Activated CD4-positive, alpha-beta memory T cell treated with anti-CD3 and anti-CD28 coated beads for 36 hours (primary cell): Measurements from ENCODE around the gene PPT1. TPM values are rescaled to one million over a fixed set of nuclear protein-coding genes. Genes with fewer than 3 reads are reported as not detected.

ENCODE experiments used
- CTCF ChIA-PET: fragments of 350-600 bp; sonication (Branson Sonifier 250); formaldehyde crosslinking; loops from one replicate; lab custom pipeline; 2021; ENCODE audit warnings: antibody characterized with exemption, inconsistent platforms; lab: Charles Lee
- POLR2A ChIA-PET: fragments of 350-600 bp; sonication (Branson Sonifier 250); formaldehyde crosslinking; loops from one replicate; lab custom pipeline; 2021; ENCODE audit warnings: antibody characterized with exemption; lab: Charles Lee
- DNase-seq: peaks from one replicate; pipeline ENCODE4 v3.0.0-alpha.2; 2020
- H3K27ac Mint-ChIP-seq: one replicate; pipeline ENCODE4 v1.8.0; 2021; ENCODE audit warnings: mixed read lengths
- H3K27me3 Mint-ChIP-seq: one replicate; pipeline ENCODE4 v1.8.0; 2021; ENCODE audit warnings: mixed read lengths
- H3K36me3 Mint-ChIP-seq: one replicate; pipeline ENCODE4 v1.8.0; 2021; ENCODE audit warnings: mixed read lengths
- H3K4me1 Mint-ChIP-seq: one replicate; pipeline ENCODE4 v1.8.0; 2021; ENCODE audit warnings: low read depth, mixed read lengths
- H3K4me3 Mint-ChIP-seq: one replicate; pipeline ENCODE4 v1.8.0; 2021; ENCODE audit warnings: mild to moderate bottlenecking, mixed read lengths
- H3K9me3 Mint-ChIP-seq: one replicate; pipeline ENCODE4 v1.8.0; 2021; ENCODE audit warnings: mixed read lengths
- intact Hi-C: fragments of 100-400 bp; cut with micrococcal nuclease; formaldehyde crosslinking; loops from one replicate; pipeline ENCODE4 v1.15.1; 2023
- total RNA-seq, 2 experiments: library from RNA; stranded (reverse); gene quantifications; one replicate each; pipeline ENCODE4 v1.2.3, GENCODE V29; 2021

PPT1 gene
- total RNA-seq, 2 experiments from 2014 or later: 67.1 to 67.4 TPM

DNA sequence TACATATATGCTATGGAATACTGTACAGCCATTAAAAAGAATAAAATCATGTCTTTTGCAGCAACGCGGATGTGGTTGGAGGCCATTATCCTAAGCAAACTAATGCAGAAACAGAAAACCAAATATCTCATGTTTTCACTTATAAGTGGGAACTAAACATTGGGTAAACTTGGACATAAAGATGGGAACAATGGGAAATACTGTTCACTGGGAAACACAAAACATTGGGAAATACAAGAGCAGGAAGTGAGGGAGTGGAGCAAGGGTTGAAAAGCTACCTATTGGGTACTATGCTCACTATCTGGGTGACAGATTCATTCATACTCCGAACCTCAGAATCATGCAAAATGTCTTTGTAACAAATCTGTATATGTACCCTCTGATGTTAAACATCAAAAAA, 17.3 kb upstream of the PPT1 start:
- ChIA-PET CTCF (no interaction called here), POLR2A (no interaction called here)
- no peak overlapping the region for H3K4me3 Mint-ChIP-seq
- intact Hi-C loops: no loop called here
- H3K9me3 Mint-ChIP-seq: peaks cover 14% of the 10 kb centered on the region
- peaks cover 26% of the 10 kb centered on the region for H3K27me3 Mint-ChIP-seq
- H3K27ac Mint-ChIP-seq: no peak overlapping the region
- peaks cover 14% of the 10 kb centered on the region for H3K36me3 Mint-ChIP-seq
- no peak for DNase-seq
- no peaks in the 10 kb centered on the region for H3K4me1 Mint-ChIP-seq

DNA sequence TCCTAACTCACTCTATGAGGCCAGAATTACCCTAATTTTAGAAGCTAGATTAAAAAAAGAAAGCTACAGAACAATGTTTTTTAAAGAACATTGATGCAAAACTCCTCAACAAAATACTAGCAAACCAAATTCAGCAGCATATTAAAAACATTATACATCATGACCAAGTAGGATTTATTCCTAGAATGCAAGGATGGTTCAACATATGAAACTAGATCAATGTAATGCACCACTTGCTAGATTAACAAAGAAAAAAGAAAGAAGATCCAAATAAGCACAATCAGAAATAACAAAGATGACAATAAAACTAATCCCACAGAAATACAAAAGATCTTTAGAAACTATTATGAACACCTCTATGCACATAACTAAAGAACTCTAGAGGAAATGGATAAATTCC, 13.3 kb upstream of the PPT1 start:
- peaks cover 31% of the 10 kb centered on the region for H3K27me3 Mint-ChIP-seq
- no peak overlapping the region for H3K4me3 Mint-ChIP-seq
- ChIA-PET CTCF (interaction anchor here (2.4 kb wide), 1 partner anchor 34 kb away, joined by 6 read pairs; no protein-coding TSS in a partner anchor), POLR2A (interaction anchor here (0.6 kb wide), 1 partner anchor 110 kb away, joined by 3 read pairs; no protein-coding TSS in a partner anchor)
- H3K27ac Mint-ChIP-seq: no peak overlapping the region
- H3K9me3 Mint-ChIP-seq: peaks cover 23% of the 10 kb centered on the region
- no peak for DNase-seq
- peaks cover 17% of the 10 kb centered on the region for H3K36me3 Mint-ChIP-seq
- intact Hi-C loops: no loop called here
- peaks cover under 1% of the 10 kb centered on the region for H3K4me1 Mint-ChIP-seq

DNA sequence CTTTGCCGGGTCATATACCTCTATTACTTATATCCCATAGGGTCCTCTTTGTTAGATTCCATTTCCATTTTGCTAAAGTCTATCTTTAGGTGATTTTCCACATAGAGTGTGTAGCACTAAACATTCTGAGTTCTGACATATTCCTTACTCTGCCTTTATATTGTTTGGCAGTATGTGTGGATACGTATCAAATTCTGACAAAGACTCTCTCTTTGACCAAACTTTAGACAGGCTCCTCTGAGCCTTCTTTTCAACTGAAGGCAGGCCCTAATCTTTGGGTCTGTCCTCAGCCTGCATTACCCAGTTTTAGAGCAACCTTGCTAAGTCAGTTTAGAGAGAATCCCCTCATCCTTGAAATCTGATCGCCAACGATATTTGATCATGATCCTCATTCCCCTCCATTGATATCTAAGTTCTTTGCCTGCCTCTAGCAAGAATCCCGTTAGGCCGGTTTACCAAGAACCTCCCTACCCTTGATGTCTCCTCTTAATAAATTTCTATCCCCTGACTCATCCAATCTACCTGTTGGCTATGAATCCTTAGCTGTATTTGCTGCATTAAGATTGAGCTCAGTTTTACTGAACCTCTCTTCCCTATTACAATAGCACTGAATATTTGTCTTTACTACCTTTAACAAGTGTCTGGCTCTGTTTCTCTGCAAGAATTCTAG, 10.4 kb upstream of the PPT1 start:
- peaks cover 25% of the 10 kb centered on the region for H3K27me3 Mint-ChIP-seq
- intact Hi-C loops: no loop called here
- no peak for DNase-seq
- POLR2A ChIA-PET: no interaction called here
- CTCF ChIA-PET: interaction anchor here (0.6 to 0.7 kb wide), 3 partner anchors 134 to 317 kb away, joined by 3 to 4 read pairs (median 3); no protein-coding TSS in a partner anchor
- H3K9me3 Mint-ChIP-seq: peaks cover 30% of the 10 kb centered on the region
- H3K36me3 Mint-ChIP-seq: peaks cover 17% of the 10 kb centered on the region
- H3K27ac Mint-ChIP-seq: no peak overlapping the region
- H3K4me1 Mint-ChIP-seq: peaks cover 6% of the 10 kb centered on the region
- H3K4me3 Mint-ChIP-seq: no peak overlapping the region

DNA sequence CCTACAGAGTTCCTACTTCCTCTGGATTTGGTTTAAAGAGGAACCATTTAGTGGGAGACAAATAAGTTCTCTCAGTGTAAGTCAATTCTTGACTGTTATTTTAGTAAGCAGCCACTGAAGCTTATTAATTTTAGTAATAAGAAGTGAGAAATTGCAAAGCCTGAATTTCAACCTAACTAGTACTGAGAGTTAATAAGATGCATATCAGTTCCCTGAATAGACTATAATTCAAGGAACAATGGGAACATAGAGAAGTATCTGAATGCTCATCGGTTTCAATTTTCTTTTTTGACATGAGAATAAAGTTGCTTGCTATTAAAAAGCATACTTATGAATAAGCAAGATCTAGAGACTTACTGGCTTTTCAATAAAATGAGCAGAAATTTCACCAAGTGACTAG, 8.0 kb upstream of the PPT1 start:
- POLR2A ChIA-PET: no interaction called here
- Mint-ChIP-seq H3K9me3 (peaks cover 26% of the 10 kb centered on the region), H3K36me3 (peaks cover 5% of the 10 kb centered on the region), H3K27me3 (peaks cover 17% of the 10 kb centered on the region), H3K4me3 (no peak overlapping the region), H3K27ac (no peak overlapping the region), H3K4me1 (peaks cover 6% of the 10 kb centered on the region)
- CTCF ChIA-PET: interaction anchor here (0.8 kb wide), 1 partner anchor 48 kb away, joined by 4 read pairs; no protein-coding TSS in a partner anchor
- intact Hi-C loops: loop anchor here (2.0 kb wide), 2 partner anchors 46 to 60 kb away; no protein-coding TSS in a partner anchor
- no peak for DNase-seq

DNA sequence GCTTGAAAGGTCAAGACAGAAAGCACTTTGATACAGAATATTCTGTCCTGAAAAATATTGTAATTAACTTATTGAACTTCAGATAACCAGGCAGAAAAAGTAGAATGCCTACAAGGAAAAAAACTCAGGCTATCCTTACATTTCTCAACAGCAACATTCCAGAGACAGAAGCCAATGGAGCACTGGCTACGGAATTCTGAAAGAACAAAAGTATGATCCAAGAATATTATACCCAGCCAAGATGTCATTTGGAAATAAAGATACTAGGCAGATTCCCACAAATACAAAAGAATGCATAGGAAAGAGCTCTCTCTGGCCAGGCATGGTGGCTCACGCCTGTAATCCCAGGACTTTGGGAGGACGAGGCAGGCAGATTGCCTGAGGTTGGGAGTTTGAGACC, 5.8 kb upstream of the PPT1 start:
- Mint-ChIP-seq H3K36me3 (peaks cover 2% of the 10 kb centered on the region), H3K9me3 (peaks cover 12% of the 10 kb centered on the region), H3K4me1 (peaks cover 6% of the 10 kb centered on the region), H3K4me3 (no peak overlapping the region), H3K27me3 (peaks cover 7% of the 10 kb centered on the region), H3K27ac (no peak overlapping the region)
- intact Hi-C loops: no loop called here
- DNase-seq: no peak
- ChIA-PET POLR2A (no interaction called here), CTCF (interaction anchor here (0.9 to 1.4 kb wide), 2 partner anchors 41 to 238 kb away, joined by 3 read pairs; no protein-coding TSS in a partner anchor)

DNA sequence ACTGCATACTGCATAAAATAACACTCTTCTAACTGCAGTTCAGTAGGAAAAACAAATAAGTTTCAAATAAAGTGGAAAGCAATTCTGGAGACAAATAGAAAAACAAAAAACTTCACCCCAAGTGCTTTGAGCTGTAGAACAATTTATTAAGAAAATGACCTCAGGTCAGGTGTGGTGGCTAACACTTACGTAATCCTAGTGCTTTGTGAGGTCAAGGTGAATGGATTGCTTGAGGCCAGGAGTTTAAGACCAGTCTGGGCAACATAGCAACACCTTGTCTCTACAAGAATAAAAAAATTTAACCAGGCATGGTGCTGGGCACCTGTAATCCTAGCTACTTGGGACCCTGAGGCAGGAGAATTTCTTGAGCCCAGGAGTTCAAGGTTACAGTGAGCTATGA, 5.0 kb upstream of the PPT1 start:
- Mint-ChIP-seq H3K27me3 (peaks cover 5% of the 10 kb centered on the region), H3K27ac (no peak overlapping the region), H3K36me3 (peaks cover 2% of the 10 kb centered on the region), H3K4me3 (no peak overlapping the region), H3K4me1 (peaks cover 12% of the 10 kb centered on the region), H3K9me3 (peaks cover 12% of the 10 kb centered on the region)
- ChIA-PET POLR2A (no interaction called here), CTCF (interaction anchor here (0.9 to 1.4 kb wide), 2 partner anchors 42 to 239 kb away, joined by 3 read pairs; no protein-coding TSS in a partner anchor)
- no peak for DNase-seq
- intact Hi-C loops: no loop called here

DNA sequence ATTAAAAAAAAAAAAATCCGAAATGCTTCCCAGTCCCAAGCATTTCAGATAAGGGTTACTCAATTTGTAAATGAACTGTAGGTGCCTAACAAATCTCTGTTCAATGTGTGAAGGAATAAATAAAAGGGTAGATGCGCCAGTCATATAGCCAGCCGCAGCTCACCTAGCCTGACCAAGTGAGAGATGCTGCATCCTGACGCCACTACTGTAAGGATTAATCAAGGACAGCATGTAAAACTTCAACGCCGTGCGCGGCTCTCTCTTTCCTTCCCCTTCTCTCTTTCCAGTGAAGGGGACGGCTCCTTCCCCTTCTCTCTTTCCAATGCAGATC, 441 bp downstream of the PPT1 start:
- Mint-ChIP-seq H3K27ac (peak overlapping the region; percentile 74), H3K9me3 (no peaks in the 10 kb centered on the region), H3K4me1 (peaks cover 34% of the 10 kb centered on the region), H3K27me3 (peaks cover 2% of the 10 kb centered on the region), H3K4me3 (peak overlapping the region; percentile 81), H3K36me3 (peaks cover 10% of the 10 kb centered on the region)
- intact Hi-C loops: no loop called here
- no peak for DNase-seq
- POLR2A ChIA-PET: no interaction called here
- CTCF ChIA-PET: interaction anchor here (0.6 to 1.0 kb wide), 3 partner anchors 11 to 218 kb away, joined by 3 to 4 read pairs (median 3); no protein-coding TSS in a partner anchor

DNA sequence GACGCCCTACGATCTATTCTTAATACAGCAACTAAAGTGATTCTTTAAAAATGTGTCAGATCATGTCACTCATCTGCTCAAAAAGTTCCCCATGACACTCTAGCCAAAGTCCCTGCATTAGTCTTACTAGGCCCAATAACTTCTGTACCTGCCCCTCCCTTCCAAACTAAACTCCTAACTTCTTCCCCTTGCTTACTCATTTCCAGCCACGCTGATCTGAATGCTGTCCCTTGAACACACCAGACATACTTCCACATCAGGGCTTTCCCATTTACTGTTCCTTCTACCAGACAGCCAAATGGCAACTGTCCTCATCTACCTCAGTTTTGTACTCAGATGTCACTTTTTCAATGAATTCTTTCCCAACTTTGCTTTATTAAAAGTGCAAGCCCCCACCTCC, 1.2 kb downstream of the PPT1 start:
- Mint-ChIP-seq H3K4me1 (peaks cover 34% of the 10 kb centered on the region), H3K9me3 (no peaks in the 10 kb centered on the region), H3K36me3 (peaks cover 13% of the 10 kb centered on the region), H3K27ac (no peak overlapping the region), H3K27me3 (no peaks in the 10 kb centered on the region), H3K4me3 (peak overlapping the region; percentile 0)
- no peak for DNase-seq
- ChIA-PET POLR2A (no interaction called here), CTCF (no interaction called here)
- intact Hi-C loops: no loop called here

DNA sequence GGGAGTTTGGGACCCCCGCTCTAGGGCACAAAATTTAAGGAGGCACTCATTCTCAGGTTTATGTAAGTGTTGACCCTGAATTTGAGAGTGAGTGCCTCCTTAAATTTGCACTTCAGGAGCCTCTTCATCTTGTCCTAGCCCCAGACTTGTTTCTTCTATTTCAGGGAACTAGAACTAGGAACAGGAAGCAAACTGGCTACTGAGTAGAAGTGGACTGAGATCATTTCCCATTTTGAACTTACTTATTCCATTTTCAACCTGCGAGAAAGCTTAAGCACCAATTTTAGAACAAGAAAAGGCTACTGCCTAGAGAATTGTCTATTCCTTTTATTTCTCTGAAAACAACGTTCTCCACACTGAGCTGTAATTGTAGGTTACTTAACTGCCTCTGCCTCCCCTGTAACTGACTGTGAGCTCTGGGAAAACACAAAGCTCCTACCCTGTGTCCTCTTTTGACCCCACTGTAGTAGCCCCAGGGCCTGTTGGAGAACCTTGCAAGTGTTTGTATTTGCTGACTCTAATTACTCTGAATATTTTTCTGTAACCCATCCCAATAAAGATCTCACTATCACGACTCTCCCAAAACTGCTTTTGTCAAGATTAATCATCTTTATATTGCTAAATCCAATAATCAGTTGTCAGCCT, 2.5 kb downstream of the PPT1 start:
- Mint-ChIP-seq H3K9me3 (no peaks in the 10 kb centered on the region), H3K4me3 (no peak overlapping the region), H3K27me3 (no peaks in the 10 kb centered on the region), H3K36me3 (peaks cover 16% of the 10 kb centered on the region), H3K27ac (no peak overlapping the region), H3K4me1 (peaks cover 34% of the 10 kb centered on the region)
- POLR2A ChIA-PET: no interaction called here
- no peak for DNase-seq
- CTCF ChIA-PET: interaction anchor here (1.0 to 1.1 kb wide), 2 partner anchors 49 to 58 kb away, joined by 3 read pairs; no protein-coding TSS in a partner anchor
- intact Hi-C loops: no loop called here

DNA sequence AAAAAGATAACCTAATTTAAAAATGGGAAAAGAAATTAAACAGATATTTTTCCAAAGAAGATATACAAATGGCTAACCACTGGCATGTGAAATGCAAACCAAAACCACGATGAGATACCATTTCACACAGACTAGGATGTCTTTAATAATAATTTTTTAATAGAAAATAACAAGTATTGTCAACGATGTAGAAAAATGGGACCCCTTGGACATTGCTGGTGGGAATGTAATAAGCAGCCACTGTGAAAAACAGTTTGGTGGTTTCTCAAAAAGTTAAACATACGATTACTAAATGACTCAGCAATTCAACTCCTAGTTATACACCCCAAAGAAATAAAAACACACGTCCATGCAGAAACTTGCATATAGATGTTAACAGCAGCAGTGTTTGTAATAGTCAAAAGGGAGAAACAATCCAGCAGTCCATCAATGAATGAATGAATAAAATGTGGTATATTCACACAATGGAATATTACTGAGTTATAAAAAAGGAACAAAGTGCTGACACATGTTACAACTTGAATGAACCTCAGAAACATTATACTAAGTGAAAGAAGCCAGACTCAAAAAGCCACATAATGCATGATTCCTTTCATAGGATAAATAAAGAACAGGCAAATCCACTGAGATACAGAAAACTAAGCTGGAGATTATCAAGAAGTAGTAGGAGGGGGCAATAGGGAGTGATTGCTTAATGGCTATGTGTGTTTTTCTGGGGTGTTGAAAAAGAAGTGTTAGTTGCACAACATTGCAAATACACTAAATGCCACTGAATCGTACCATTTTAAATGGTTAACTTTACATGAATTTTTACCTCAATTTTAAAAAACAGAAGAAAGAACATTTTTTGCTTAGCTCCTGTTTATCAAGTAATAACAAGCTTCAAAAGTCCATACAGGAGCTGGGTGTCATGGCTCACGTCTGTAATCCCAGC, 4.1 kb downstream of the PPT1 start:
- POLR2A ChIA-PET: no interaction called here
- CTCF ChIA-PET: interaction anchor here (0.6 to 1.2 kb wide), 6 partner anchors 8 to 166 kb away, joined by 3 to 5 read pairs (median 4); no protein-coding TSS in a partner anchor
- Mint-ChIP-seq H3K27ac (no peak overlapping the region), H3K27me3 (no peaks in the 10 kb centered on the region), H3K4me1 (peaks cover 34% of the 10 kb centered on the region), H3K36me3 (peaks cover 21% of the 10 kb centered on the region), H3K4me3 (no peak overlapping the region), H3K9me3 (no peaks in the 10 kb centered on the region)
- intact Hi-C loops: no loop called here
- no peak for DNase-seq

DNA sequence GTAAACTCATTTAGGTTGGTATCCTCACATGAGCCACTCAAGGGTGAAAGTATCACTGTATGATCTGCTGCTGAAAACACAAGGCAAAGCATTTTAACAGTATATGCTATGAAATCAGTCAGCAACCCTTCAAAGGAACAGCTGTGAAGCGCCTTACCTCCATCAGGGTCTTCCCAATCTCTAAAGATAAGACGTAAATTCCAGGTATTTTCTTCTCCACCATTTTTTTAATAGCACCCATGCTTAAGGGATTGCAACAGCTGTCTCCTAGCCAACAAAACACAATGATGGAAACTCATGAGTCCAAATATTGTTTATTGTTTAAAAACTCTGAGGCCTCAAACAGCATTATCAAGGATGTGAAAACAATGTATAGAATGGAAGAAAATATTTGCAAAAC, 4.8 kb downstream of the PPT1 start:
- ChIA-PET CTCF (interaction anchor here (2.2 kb wide), 1 partner anchor 21 kb away, joined by 5 read pairs; no protein-coding TSS in a partner anchor), POLR2A (no interaction called here)
- intact Hi-C loops: no loop called here
- Mint-ChIP-seq H3K9me3 (no peaks in the 10 kb centered on the region), H3K36me3 (peaks cover 23% of the 10 kb centered on the region), H3K27me3 (no peaks in the 10 kb centered on the region), H3K4me1 (peaks cover 28% of the 10 kb centered on the region), H3K4me3 (no peak overlapping the region), H3K27ac (no peak overlapping the region)
- no peak for DNase-seq
